22Rv1 (cell line): ENCODE data around the gene EZH2.

ENCODE experiments used
- ZFX ChIP-seq: fragments of 450-650 bp; IDR thresholded peaks from 2 replicates; pipeline ENCODE4 v1.6.1; 2017; ENCODE audit warnings: antibody characterized with exemption, borderline replicate concordance
- TF ChIP-seq, protein P1 (sequence below): fragments of 450-650 bp; IDR thresholded peaks from 2 replicates; pipeline ENCODE4 v1.5.1; 2017; ENCODE audit warnings: mild to moderate bottlenecking

GRCh38 chr7:148825338-148825737 lies 58.8 kb downstream of the EZH2 start:
- TF ChIP-seq, protein P1, sequence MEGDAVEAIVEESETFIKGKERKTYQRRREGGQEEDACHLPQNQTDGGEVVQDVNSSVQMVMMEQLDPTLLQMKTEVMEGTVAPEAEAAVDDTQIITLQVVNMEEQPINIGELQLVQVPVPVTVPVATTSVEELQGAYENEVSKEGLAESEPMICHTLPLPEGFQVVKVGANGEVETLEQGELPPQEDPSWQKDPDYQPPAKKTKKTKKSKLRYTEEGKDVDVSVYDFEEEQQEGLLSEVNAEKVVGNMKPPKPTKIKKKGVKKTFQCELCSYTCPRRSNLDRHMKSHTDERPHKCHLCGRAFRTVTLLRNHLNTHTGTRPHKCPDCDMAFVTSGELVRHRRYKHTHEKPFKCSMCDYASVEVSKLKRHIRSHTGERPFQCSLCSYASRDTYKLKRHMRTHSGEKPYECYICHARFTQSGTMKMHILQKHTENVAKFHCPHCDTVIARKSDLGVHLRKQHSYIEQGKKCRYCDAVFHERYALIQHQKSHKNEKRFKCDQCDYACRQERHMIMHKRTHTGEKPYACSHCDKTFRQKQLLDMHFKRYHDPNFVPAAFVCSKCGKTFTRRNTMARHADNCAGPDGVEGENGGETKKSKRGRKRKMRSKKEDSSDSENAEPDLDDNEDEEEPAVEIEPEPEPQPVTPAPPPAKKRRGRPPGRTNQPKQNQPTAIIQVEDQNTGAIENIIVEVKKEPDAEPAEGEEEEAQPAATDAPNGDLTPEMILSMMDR: no peak
- TF ChIP-seq ZFX: no peak
